Measurements from ENCODE around the gene GJB1. TPM values are rescaled to one million over a fixed set of nuclear protein-coding genes. Genes with fewer than 3 reads are reported as not detected.

The GJB1 gene
- total RNA-seq, 1 donor from 2014 or later: not detected

DNA sequence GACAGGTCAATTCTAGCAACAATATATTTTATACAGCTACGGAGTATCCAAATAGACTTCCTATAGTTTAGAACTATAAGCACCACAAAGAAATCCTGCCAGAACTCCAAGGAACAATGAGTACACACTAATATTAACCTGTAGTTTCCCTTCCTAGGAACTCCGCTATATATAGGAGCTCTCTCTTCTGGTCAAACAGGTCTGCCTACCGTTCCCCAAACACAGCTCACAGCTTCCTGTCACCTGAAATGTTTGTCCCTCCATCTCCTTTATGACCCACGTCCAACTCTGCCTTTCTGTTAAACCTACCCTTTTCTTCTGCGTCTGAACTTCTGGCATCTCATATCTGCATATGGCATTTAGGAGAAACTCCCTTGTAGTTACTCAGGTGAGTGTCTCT, 10.5 kb upstream of the GJB1 start:
- no peak for ATAC-seq (ENCODE audit: poor library complexity)
- DNase-seq: no peak
- intact Hi-C loops (cut with DNase I): no loop called here

GRCh38 chrX:71214152-71214551, 8.9 kb upstream of the GJB1 start:
- intact Hi-C loops (cut with DNase I): no loop called here
- no peak for DNase-seq
- ATAC-seq (ENCODE audit: poor library complexity): no peak

DNA sequence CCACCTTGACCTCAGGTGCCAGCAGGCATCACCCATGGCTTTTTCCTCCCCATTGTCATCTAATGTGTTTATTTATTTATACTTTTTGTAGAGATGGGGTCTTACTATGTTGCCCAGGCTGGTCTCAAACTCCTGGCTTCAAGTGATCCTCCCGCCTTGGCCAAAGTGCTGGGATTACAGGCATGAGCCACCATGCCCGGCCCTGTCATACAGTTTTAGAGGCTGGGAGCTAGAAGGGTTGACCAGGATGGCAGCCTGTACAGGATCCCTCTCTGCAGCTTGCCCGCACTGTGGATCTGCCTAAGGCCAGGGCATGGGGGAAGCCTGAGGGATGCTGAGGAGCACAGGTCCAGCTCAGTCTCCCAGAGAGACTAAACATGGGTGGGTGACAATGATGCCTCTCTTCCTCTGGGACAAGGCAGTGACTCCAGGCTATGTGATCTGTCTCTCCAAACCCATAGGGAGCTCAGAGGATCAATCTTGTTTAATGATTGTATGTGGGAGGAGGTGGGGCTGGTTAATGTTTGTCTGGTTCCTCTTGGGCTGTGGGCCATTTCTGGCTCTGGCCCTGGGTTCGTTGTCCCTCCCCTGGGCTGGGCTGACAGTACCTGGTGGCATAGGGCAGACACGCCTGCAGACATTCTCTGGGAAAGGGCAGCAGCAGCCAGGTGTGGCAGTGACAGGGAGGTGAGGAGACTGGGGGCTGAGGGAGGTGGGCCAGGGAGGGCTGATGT, 8.3 kb upstream of the GJB1 start:
- no peak for DNase-seq
- intact Hi-C loops (cut with DNase I): no loop called here
- ATAC-seq (ENCODE audit: poor library complexity): peak; percentile 31

- ATAC-seq (ENCODE audit: poor library complexity): no peak
- no peak for DNase-seq
- intact Hi-C loops (cut with DNase I): no loop called here
Measured at GRCh38 chrX:71215338-71215912, 7.6 kb upstream of the GJB1 start.

DNA sequence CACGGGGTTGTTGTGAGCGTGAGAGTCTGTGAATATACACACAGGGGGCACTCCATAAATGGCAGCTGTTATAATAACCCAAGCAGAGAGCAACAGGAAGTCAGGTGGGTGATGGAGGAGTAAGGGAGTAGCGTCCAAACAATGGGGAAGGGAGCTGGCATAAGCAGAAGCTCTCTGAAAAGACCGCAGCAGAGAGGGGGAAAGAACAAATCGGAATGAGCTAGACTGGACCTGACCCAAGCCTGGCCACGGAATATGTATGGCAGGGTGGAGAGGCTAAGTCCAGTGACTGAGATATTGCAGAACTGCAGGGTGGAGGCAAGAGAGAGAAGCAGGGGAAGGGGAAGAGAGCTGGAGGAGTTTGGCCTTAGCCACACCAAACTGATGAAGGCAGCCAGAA, 6.5 kb upstream of the GJB1 start:
- intact Hi-C loops (cut with DNase I): no loop called here
- ATAC-seq (ENCODE audit: poor library complexity) (no peak), DNase-seq (no peak)

DNA sequence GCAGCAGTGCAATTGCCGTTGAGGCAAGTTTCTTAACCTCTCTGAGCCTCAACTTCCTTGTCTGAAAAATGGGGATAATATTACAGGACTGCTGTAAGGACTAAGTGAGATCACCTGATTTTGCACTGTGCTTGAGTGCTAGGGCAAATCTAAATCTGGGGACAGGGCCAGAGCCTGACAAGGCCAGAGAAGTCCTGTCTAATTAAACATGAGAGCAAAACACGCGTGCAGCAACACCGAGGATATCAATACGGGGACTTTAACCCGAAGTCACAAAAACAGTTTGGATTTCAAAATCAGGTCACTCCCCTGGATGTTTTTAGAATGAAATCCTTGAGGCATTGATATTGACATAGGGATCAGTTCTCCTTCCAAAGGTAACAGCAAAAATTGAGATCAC, 5.7 kb upstream of the GJB1 start:
- DNase-seq (no peak), ATAC-seq (ENCODE audit: poor library complexity) (no peak)
- intact Hi-C loops (cut with DNase I): no loop called here

- DNase-seq: no peak
- no peak for ATAC-seq (ENCODE audit: poor library complexity)
- intact Hi-C loops (cut with DNase I): no loop called here
Measured at GRCh38 chrX:71221145-71221544, 1.9 kb upstream of the GJB1 start.

- intact Hi-C loops (cut with DNase I): no loop called here
- ATAC-seq (ENCODE audit: poor library complexity) (no peak), DNase-seq (no peak)
Measured at GRCh38 chrX:71224098-71224708, 1.2 kb downstream of the GJB1 start.

DNA sequence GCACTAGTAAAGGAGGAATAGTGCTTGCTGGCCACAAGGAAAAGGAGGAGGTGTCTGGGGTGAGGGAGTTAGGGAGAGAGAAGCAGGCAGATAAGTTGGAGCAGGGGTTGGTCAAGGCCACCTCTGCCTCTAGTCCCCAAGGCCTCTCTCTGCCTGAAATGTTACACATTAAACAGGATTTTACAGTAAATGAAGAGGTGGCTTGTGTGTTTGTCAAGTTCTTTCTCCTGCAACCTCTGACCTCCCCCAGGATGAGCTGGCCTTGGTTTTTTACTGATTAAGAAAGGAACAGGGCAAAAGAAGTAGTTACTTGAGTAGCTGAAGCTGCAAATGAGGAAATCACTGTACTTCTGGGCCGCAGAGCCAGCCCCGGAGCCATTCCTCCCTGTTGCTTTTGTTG, 2.0 kb downstream of the GJB1 start:
- intact Hi-C loops (cut with DNase I): no loop called here
- ATAC-seq (ENCODE audit: poor library complexity) (no peak), DNase-seq (no peak)

- ATAC-seq (ENCODE audit: poor library complexity): no peak
- intact Hi-C loops (cut with DNase I): no loop called here
- no peak for DNase-seq
Measured at GRCh38 chrX:71225676-71226075, 2.7 kb downstream of the GJB1 start.

DNA sequence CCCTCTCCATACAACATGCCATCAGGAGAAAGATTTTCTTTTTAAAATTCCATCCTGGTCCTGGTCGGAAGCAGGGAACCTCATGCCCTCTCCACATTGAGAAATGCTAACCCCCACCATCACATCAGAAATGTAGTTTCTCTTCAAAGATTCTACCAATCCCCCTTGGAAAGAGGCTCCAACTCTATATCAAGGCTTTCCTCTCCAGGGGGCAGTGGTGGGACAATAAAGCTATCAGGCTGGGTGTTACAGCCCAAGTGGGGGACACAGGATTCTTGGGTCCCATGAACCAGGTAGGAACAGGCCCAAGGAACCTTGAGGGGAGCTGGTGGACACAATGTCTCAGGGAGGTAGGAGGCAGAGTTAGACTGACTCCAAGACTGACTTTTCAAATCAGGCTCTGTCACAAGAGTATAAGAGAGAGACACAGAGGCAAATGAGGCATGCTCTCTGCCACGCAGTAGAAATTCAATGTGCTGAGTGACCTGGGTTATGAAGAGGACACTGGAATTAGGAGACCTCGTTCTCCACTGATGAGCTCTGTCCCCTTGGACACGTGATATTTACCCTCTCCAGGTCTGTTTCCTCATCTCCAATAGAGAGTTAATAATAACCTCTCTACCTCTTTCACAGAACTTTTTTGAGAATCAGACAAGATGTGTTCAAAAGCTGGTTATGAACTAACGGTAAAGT, 4.5 kb downstream of the GJB1 start:
- intact Hi-C loops (cut with DNase I): no loop called here
- ATAC-seq (ENCODE audit: poor library complexity) (no peak), DNase-seq (no peak)

GRCh38 chrX:71228063-71228642, 5.1 kb downstream of the GJB1 start:
- intact Hi-C loops (cut with DNase I): no loop called here
- ATAC-seq (ENCODE audit: poor library complexity) (no peak), DNase-seq (no peak)

DNA sequence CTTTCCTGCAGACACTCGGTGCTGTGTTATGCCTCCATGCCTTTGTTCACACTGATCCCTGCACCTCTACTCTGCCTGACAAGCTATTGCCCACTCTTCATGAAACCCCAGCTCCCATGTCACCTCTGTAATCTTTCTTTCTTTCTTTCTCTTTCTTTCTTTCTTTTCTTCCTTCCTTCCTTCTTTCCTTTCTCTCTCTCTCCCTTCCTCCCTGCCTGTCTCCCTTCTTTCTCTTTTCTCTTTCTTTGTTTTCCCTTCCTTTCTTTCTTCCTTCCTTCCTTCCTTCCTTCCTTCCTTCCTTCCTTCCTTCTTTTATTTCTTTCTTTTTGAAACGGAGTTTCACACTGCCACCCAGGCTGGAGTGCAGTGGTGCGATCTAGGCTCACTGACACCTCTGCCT, 12.5 kb downstream of the GJB1 start:
- intact Hi-C loops (cut with DNase I): no loop called here
- DNase-seq (no peak), ATAC-seq (ENCODE audit: poor library complexity) (no peak)

DNA sequence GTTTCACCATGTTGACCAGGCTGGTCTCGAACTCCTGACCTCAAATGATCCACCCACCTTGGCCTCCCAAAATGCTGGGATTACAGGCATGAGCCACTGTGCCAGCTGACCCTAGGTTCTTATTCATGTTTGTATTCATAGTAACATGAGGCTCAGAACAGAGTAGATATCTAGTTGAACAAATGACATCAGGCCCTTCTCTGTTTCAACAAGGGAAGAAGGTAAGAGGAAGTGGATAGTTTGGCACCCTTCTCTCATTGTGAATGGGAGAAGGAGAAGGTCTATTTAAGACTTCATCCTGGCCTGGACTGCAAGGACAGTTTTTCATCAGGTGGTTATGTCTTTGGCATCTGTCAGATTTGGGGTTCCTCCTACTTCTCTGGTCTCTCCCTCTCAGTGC, 13.8 kb downstream of the GJB1 start:
- no peak for ATAC-seq (ENCODE audit: poor library complexity)
- no peak for DNase-seq
- intact Hi-C loops (cut with DNase I): no loop called here

DNA sequence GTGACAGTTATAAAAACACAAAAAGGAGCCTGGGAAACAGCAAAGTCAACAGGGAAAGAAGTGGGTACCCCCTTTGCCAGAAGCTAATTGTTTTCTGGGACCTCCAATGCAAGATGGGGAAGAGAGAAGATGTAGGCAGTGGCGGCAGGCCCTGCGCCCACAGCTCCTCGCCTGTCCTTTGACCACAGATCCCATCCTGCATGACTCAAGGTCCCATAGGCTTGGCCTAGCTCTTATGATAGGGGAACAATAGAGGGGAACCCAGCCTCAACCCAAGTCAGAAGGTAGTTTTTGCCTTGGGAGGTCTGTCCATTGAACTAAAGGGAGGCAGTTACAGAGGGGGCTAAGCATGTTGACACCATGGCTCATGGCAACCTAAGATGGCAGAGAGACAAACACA, 16.8 kb downstream of the GJB1 start:
- ATAC-seq (ENCODE audit: poor library complexity) (no peak), DNase-seq (no peak)
- intact Hi-C loops (cut with DNase I): no loop called here

- intact Hi-C loops (cut with DNase I): no loop called here
- DNase-seq: no peak
- ATAC-seq (ENCODE audit: poor library complexity): no peak
Measured at GRCh38 chrX:71241301-71241700, 18.3 kb downstream of the GJB1 start.

DNA sequence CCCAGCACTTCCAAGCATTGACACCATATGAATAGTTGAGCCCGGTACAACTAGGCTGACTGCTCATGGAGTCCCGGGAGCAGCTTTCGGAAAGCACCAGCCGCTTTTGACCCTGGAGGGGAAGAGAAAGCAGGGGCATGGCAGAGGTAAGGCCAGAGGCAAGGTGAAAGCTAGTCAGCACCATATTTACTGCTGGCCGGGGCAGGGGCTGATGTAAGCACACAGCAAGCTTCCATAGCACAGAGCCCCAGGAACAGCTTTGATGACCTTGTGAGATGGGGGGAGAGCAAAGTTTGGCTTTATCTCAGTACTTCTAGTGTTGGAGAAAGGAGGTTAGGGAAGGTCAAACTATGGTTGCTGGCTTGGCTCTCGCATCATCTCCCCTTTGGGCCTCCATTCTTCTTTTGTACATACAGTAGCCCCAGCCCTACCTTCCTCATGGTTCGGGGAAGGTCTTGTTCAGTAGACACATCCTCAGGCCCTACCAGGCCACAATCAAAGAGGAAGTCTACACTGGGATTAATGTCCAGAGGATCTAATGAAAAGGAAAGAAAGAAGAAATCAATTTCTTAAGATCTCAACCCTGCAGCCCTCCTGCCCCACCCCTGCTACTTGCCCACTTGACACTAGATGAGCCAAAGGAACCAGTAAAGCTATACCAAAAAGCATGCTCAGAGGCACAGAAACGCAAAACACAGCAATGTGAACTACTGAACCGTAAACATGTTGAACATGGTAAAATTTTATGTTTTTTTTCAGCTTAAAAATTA, 21.5 kb downstream of the GJB1 start:
- DNase-seq: no peak
- ATAC-seq (ENCODE audit: poor library complexity): no peak
- intact Hi-C loops (cut with DNase I): no loop called here

DNA sequence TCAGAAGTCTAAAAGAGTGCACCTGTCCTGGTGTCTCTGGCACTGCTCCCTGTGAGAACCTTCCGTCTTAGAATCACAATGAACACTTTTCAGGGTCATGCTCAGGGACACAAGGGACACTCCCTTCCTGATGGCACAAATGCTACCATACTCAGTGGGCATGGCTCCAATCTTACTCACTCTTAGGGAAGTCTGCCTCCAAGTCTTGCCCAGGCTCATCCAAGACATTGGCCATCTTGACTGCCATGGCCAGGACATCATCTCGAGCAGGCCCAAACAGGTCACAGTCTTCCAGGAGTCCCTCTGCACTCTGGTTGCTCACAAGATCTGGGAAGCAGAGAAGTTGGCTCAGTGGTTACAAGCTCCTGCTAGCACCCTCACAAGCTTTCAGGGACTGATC, 22.1 kb downstream of the GJB1 start:
- intact Hi-C loops (cut with DNase I): no loop called here
- no peak for ATAC-seq (ENCODE audit: poor library complexity)
- DNase-seq: no peak

- DNase-seq (no peak), ATAC-seq (ENCODE audit: poor library complexity) (no peak)
- intact Hi-C loops (cut with DNase I): no loop called here
Measured at GRCh38 chrX:71250841-71251240, 27.8 kb downstream of the GJB1 start.

All from Right ventricle myocardium superior (tissue), 1 donor.